Activated CD4-positive, CD25-positive, alpha-beta regulatory T cell treated with anti-CD3 and anti-CD28 coated beads, Interleukin-2, amount 50 U/mL, for 72 hours (primary cell): Measurements from ENCODE around the gene GATB.
A peak's percentile ranks its signal among the peaks of the same experiment; 100 is the strongest.

Experiments used
- DNase-seq: peaks from one replicate; pipeline ENCODE4 v3.0.0; 2021

Gene GATB

GRCh38 chr4:151760712-151761661 is at the start of gene GATB:
GATB (minus strand) TSS chr4:151761007; CDS start chr4:151760982, 25 bp downstream.
- peak; percentile 80 for DNase-seq

- DNase-seq, result no peak
These were observed 49.7 kb upstream of the GATB start for GRCh38 chr4:151810476-151810875.

GRCh38 chr4:151809716-151810115 is 48.9 kb upstream of the GATB start:
- DNase-seq, result no peak

- DNase-seq, result no peak
These were observed 47.7 kb upstream of the GATB start for GRCh38 chr4:151808542-151808941.

GRCh38 chr4:151808120-151808529 is 47.3 kb upstream of the GATB start:
- no peak for DNase-seq

- DNase-seq, result no peak
These were observed 46.4 kb upstream of the GATB start for GRCh38 chr4:151807220-151807619.

GRCh38 chr4:151806511-151806927 is 45.7 kb upstream of the GATB start:
- DNase-seq, result no peak

GRCh38 chr4:151804821-151805220 is 44.0 kb upstream of the GATB start:
- DNase-seq, result no peak

- DNase-seq, result no peak
These were observed 43.4 kb upstream of the GATB start for GRCh38 chr4:151804086-151804630.

- DNase-seq, result no peak
These were observed 42.4 kb upstream of the GATB start for GRCh38 chr4:151803246-151803645.

- DNase-seq, result peak; percentile 69
These were observed 41.0 kb upstream of the GATB start for GRCh38 chr4:151801547-151802516.

- no peak for DNase-seq
These were observed 38.7 kb upstream of the GATB start for GRCh38 chr4:151799417-151800012.

- no peak for DNase-seq
These were observed 38.0 kb upstream of the GATB start for GRCh38 chr4:151798678-151799416.

GRCh38 chr4:151797853-151798252 is 37.0 kb upstream of the GATB start:
- no peak for DNase-seq

- DNase-seq, result no peak
These were observed 36.3 kb upstream of the GATB start for GRCh38 chr4:151797131-151797530.

- DNase-seq, result no peak
These were observed 35.3 kb upstream of the GATB start for GRCh38 chr4:151796106-151796505.

GRCh38 chr4:151792995-151793394 is 32.2 kb upstream of the GATB start:
- no peak for DNase-seq

- no peak for DNase-seq
These were observed 31.7 kb upstream of the GATB start for GRCh38 chr4:151792530-151792929.

GRCh38 chr4:151788021-151788420 is 27.2 kb upstream of the GATB start:
- no peak for DNase-seq

GRCh38 chr4:151786158-151786495 is 25.3 kb upstream of the GATB start:
- DNase-seq, result no peak

- DNase-seq, result no peak
These were observed 24.8 kb upstream of the GATB start for GRCh38 chr4:151785484-151786157.

GRCh38 chr4:151784706-151785105 is 23.9 kb upstream of the GATB start:
- DNase-seq, result no peak
